ENCODE data around the gene GSG1L. TPM values are rescaled to one million over a fixed set of nuclear protein-coding genes. Genes with fewer than 3 reads are reported as not detected.

The GSG1L gene
- total RNA-seq, 4 donors from 2014 or later, result not detected

GRCh38 chr16:27766236-27766925 is 297.1 kb downstream of the GSG1L start:
- TF ChIP-seq CTCF (IDR thresholded peaks at IDR 0.05; ENCODE audit: low read depth), result no peak

- no peak for TF ChIP-seq CTCF (IDR thresholded peaks at IDR 0.05; ENCODE audit: low read depth)
Measured at GRCh38 chr16:27764869-27765675, 298.4 kb downstream of the GSG1L start.

GRCh38 chr16:27764427-27764826 is 299.1 kb downstream of the GSG1L start:
- TF ChIP-seq CTCF (IDR thresholded peaks at IDR 0.05; ENCODE audit: low read depth), result no peak

- no peak for TF ChIP-seq CTCF (IDR thresholded peaks at IDR 0.05; ENCODE audit: low read depth)
Measured at GRCh38 chr16:27762441-27762840, 301.1 kb downstream of the GSG1L start.

- no peak for TF ChIP-seq CTCF (IDR thresholded peaks at IDR 0.05; ENCODE audit: low read depth)
Measured at GRCh38 chr16:27761816-27762215, 301.7 kb downstream of the GSG1L start.

- TF ChIP-seq CTCF (IDR thresholded peaks at IDR 0.05; ENCODE audit: low read depth), result no peak
Measured at GRCh38 chr16:27760789-27761176, 302.7 kb downstream of the GSG1L start.

GRCh38 chr16:27759967-27760788 is 303.3 kb downstream of the GSG1L start:
- TF ChIP-seq CTCF (IDR thresholded peaks at IDR 0.05; ENCODE audit: low read depth), result no peak
